ENCODE results near the gene PKIG. TPM values are rescaled to one million over a fixed set of nuclear protein-coding genes. Genes with fewer than 3 reads are reported as not detected.

Gene PKIG
- total and polyA plus RNA-seq, 2 of the 8 experiments (the other 6 are each of a cell fraction or from before 2014, with no cell fraction given) = 26.7 to 34.3 TPM

DNA sequence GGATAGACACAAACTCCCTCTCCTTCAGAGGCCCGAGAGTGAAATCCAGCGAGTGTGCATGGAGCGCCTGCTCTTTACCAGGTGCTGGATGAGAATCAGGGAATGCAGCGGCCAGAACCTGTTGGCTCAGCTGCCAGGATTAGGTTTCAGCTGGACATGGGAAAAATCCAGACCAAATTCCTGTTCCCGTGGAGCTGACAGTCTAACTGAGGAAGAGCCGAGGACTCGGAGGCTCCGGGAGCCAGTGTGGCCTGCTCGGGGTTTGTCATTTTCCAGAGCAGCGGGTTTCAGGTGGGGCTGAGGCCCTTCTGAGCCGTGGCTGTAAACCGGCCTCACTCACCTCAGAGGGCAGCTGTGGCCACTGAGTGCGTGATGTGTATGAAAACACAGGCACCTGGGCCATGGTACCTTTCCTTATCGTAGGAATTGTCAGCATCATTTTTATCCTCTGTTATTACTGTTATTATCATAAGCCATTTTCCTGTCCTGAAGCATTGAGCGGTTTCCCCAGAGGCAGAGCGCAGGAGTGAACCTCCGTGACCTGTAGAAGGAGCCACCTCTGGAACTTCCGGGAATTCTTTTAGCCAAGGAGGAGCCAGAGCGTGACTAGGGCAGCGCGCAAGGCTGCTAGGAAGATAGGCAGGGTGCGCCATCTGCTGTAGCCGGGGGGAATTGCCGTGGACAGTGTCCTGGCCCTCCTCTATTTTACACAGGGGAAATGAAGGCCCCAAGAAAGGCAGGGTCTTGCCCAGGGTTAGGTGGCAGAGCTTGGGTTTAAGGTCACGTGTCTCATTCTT lies 27.3 kb downstream of the PKIG start:
- H3K79me2 ChIP-seq (ENCODE audit: control insufficient read depth in 1 of 2, insufficient read depth in 2 of 2, low read length in 2 of 2) = no peaks in the 10 kb centered on the region
- peaks cover 0 to 4% (median under 1%) of the 10 kb centered on the region in 4 experiments; a peak in 3 of 7 replicates for H3K4me1 ChIP-seq (replicated peaks in 1 of 4; ENCODE audit: control insufficient read depth in 3 of 4, insufficient read depth in 4 of 4, low read length in 3 of 4)
- ChIA-PET POLR2A (ENCODE audit: partially characterized antibody) (interaction anchor here (1.7 kb wide), 1 partner anchor 12 kb away, joined by 4 read pairs; no protein-coding TSS in a partner anchor), CTCF (ENCODE audit: partially characterized antibody) (interaction anchor here (0.5 to 3.9 kb wide), 51 partner anchors 8 to 393 kb away, joined by 3 to 31 read pairs (median 4); partner anchors contain the start of genes PKIG and SERINC3)
- no peak overlapping the region for H2BK20ac ChIP-seq (ENCODE audit: low read length)
- H4K20me1 ChIP-seq (replicated peaks in 1 of 2; ENCODE audit: control insufficient read depth in 1 of 2, insufficient read depth in 2 of 2, low read length in 2 of 2) = peaks cover 0 to 2% of the 10 kb centered on the region in 2 experiments
- H2BK5ac ChIP-seq (ENCODE audit: low read depth, low read length) = 0 out of 2 replicates have a peak overlapping the region, but pooled peaks have one; percentile 1
- no peak overlapping the region for H2BK120ac ChIP-seq (replicated peaks; ENCODE audit: low read depth, low read length)
- no peak overlapping the region for H3K4ac ChIP-seq (replicated peaks; ENCODE audit: insufficient read length, low read depth, low read length)
- no peaks in the 10 kb centered on the region for H3K9me3 ChIP-seq (ENCODE audit: insufficient read depth in 2 of 2, low read depth in 1 of 2, low read length in 1 of 2)
- no peak overlapping the region for H3K23ac ChIP-seq (ENCODE audit: insufficient read length)
- H3K23me2 ChIP-seq (ENCODE audit: low read depth, low read length) = no peaks in the 10 kb centered on the region
- H2AFZ ChIP-seq (ENCODE audit: low read length) = peak overlapping the region; percentile 56; the same call in 1 of the 2 replicates
- H3K27me3 ChIP-seq (replicated peaks in 1 of 4; ENCODE audit: control insufficient read depth in 3 of 4, extremely low read depth in 1 of 4, insufficient read depth in 3 of 4, low read length in 3 of 4) = no peaks in the 10 kb centered on the region
- H2BK15ac ChIP-seq (ENCODE audit: low read length) = no peak overlapping the region
- H4K91ac ChIP-seq (replicated peaks; ENCODE audit: insufficient read length, low read length) = no peak overlapping the region
- DNase-seq (ENCODE audit: low read depth in 1 of 2, low spot score in 2 of 2) (peak; percentile 85 to 98), FAIRE-seq (peak; percentile 87)
- H3K4me3 ChIP-seq (ENCODE audit: extremely low read depth in 1 of 4, insufficient read depth in 2 of 4, low read depth in 3 of 4, low read length in 4 of 4) = no peak overlapping the region
- H3K14ac ChIP-seq (ENCODE audit: insufficient read length) = no peak overlapping the region
- no peak overlapping the region for H4K5ac ChIP-seq (ENCODE audit: insufficient read length, low read depth, low read length)
- peak overlapping the region; percentile 86; the same call in 1 of the 2 replicates for H4K8ac ChIP-seq (ENCODE audit: extremely low read depth, insufficient read depth, low read length)
- no peak overlapping the region for H3K56ac ChIP-seq (replicated peaks; ENCODE audit: insufficient read length, low read depth, low read length)
- H3K4me2 ChIP-seq (ENCODE audit: insufficient read depth in 1 of 2, low read depth in 2 of 2, low read length in 2 of 2) = peak overlapping the region in 1 of 2 experiments; percentile 48; a peak in 3 of 4 replicates
- H2BK12ac ChIP-seq (ENCODE audit: low read depth, low read length) = no peak overlapping the region
- WGBS, 2 experiments (ENCODE audit: extremely low coverage in 1 of 2, insufficient coverage in 1 of 2, insufficient read length in 1 of 2, insufficient replicate concordance in 2 of 2, low coverage in 1 of 2, low lambda C conversion rate in 2 of 2, missing lambda C conversion rate in 1 of 2) = 49% methylated on average over 25 of the region's 25 CpGs; no CpG with 5 or more reads in 1 of the 2 experiments
- H3K18ac ChIP-seq (ENCODE audit: extremely low read depth, low read length) = no peak overlapping the region
- no peak overlapping the region for H3K27ac ChIP-seq (ENCODE audit: low read depth, low read length)
- no peaks in the 10 kb centered on the region for H3K79me1 ChIP-seq (ENCODE audit: low read depth, low read length)
- no peak overlapping the region for H2AK5ac ChIP-seq (ENCODE audit: low read depth, low read length)
- no peaks in the 10 kb centered on the region for H3K36me3 ChIP-seq (ENCODE audit: control insufficient read depth in 2 of 4, insufficient read depth in 4 of 4, low read length in 3 of 4)
- 0 out of 7 replicates have a peak overlapping the region, but pooled peaks of 1 of the 4 experiments have one; percentile 5 for H3K9ac ChIP-seq (replicated peaks in 1 of 4; ENCODE audit: extremely low read depth in 1 of 4, low read depth in 3 of 4, low read length in 3 of 4)
- TF ChIP-seq RAD21 (IDR thresholded peaks at IDR 0.05 in 1 of 2, conservative IDR thresholded peaks at IDR 0.05 in 1 of 2; ENCODE audit: low read depth in 2 of 2, low read length in 2 of 2) = peak; percentile 99
- 0 out of 2 replicates have a peak, but pooled peaks have one; percentile 30 for TF ChIP-seq CREB1 (IDR thresholded peaks at IDR 0.05)
- no peak for TF ChIP-seq POU5F1 (IDR thresholded peaks at IDR 0.05; ENCODE audit: low read depth, low read length)
- TF ChIP-seq, protein P1, sequence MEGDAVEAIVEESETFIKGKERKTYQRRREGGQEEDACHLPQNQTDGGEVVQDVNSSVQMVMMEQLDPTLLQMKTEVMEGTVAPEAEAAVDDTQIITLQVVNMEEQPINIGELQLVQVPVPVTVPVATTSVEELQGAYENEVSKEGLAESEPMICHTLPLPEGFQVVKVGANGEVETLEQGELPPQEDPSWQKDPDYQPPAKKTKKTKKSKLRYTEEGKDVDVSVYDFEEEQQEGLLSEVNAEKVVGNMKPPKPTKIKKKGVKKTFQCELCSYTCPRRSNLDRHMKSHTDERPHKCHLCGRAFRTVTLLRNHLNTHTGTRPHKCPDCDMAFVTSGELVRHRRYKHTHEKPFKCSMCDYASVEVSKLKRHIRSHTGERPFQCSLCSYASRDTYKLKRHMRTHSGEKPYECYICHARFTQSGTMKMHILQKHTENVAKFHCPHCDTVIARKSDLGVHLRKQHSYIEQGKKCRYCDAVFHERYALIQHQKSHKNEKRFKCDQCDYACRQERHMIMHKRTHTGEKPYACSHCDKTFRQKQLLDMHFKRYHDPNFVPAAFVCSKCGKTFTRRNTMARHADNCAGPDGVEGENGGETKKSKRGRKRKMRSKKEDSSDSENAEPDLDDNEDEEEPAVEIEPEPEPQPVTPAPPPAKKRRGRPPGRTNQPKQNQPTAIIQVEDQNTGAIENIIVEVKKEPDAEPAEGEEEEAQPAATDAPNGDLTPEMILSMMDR (IDR thresholded peaks at IDR 0.05; ENCODE audit: control extremely low read depth in 1 of 3, insufficient read depth in 1 of 3, low read depth in 1 of 3, low read length in 3 of 3) = peak; percentile 96 to 99 (median 96)
